Measurements from ENCODE around the gene RPS2. TPM values are rescaled to one million over a fixed set of nuclear protein-coding genes. Genes with fewer than 3 reads are reported as not detected.
A peak's percentile ranks its signal among the peaks of the same experiment; 100 is the strongest.

The RPS2 gene
- total and polyA plus RNA-seq, 2 experiments from 2014 or later, result 1,449 to 1,991 TPM

DNA sequence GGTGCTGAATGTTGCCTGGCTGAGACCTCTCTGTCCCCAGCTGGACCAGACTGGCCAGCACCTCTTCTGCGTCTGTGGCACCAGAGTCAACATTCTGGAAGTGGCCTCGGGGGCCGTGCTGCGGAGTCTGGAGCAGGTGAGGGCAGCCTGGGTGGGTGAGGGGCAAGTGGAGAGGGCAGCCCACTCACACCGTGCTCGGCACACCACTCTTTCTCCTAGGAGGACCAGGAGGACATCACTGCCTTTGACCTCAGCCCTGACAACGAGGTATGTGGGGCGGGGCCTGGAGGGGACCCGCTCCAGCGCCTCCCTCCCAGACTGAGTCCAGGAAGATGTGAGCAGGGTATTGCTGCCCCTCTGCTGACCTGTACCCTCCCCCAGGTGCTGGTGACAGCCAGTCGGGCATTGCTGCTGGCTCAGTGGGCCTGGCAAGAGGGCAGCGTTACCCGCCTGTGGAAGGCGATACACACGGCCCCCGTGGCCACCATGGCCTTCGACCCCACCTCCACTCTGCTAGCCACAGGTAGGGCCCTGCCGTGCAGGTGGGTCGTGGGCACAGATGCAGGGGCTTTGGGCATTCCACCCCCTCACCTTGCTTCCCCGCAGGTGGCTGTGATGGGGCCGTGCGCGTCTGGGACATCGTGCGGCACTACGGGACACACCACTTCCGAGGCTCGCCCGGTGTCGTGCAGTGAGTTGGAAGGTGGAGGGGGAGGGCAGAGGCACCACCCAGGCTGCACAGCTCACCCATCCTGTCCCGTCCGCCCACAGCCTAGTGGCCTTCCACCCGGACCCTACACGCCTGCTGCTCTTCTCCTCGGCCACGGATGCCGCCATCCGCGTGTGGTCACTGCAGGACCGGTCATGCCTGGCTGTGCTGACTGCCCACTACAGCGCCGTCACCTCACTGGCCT, 9.8 kb upstream of the RPS2 start:
- peaks cover 26% of the 10 kb centered on the region for H3K79me2 ChIP-seq
- H3K4me1 ChIP-seq (ENCODE audit: insufficient read depth), result peaks cover 13% of the 10 kb centered on the region
- H3K36me3 ChIP-seq (replicated peaks; ENCODE audit: insufficient read depth, low read depth), result no peaks in the 10 kb centered on the region
- TF ChIP-seq, protein P1, sequence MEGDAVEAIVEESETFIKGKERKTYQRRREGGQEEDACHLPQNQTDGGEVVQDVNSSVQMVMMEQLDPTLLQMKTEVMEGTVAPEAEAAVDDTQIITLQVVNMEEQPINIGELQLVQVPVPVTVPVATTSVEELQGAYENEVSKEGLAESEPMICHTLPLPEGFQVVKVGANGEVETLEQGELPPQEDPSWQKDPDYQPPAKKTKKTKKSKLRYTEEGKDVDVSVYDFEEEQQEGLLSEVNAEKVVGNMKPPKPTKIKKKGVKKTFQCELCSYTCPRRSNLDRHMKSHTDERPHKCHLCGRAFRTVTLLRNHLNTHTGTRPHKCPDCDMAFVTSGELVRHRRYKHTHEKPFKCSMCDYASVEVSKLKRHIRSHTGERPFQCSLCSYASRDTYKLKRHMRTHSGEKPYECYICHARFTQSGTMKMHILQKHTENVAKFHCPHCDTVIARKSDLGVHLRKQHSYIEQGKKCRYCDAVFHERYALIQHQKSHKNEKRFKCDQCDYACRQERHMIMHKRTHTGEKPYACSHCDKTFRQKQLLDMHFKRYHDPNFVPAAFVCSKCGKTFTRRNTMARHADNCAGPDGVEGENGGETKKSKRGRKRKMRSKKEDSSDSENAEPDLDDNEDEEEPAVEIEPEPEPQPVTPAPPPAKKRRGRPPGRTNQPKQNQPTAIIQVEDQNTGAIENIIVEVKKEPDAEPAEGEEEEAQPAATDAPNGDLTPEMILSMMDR (IDR thresholded peaks at IDR 0.05; ENCODE audit: poor library complexity), result no peak
- no peak for TF ChIP-seq EZH2 (IDR thresholded peaks at IDR 0.05; ENCODE audit: borderline replicate concordance)
- TF ChIP-seq EZH2phosphoT487 (IDR thresholded peaks at IDR 0.05; ENCODE audit: low read depth, severe bottlenecking, unreplicated experiment), result no peak
- no peak for DNase-seq (ENCODE audit: low spot score)
- H4K20me1 ChIP-seq (ENCODE audit: insufficient read depth, poor library complexity, severe bottlenecking), result no peaks in the 10 kb centered on the region
- peaks cover 9% of the 10 kb centered on the region for H3K27me3 ChIP-seq
- 96% methylated on average over 42 of the region's 42 CpGs for WGBS (ENCODE audit: low lambda C conversion rate, missing lambda C conversion rate)
- H3K9me3 ChIP-seq (ENCODE audit: low read depth), result no peaks in the 10 kb centered on the region
- H3K4me2 ChIP-seq, result no peak overlapping the region
- H3K27ac ChIP-seq, result no peak overlapping the region
- no peaks in the 10 kb centered on the region for H3K9me2 ChIP-seq (replicated peaks; ENCODE audit: insufficient read depth)
- H2AFZ ChIP-seq, result no peak overlapping the region
- H3K4me3 ChIP-seq, result no peak overlapping the region

DNA sequence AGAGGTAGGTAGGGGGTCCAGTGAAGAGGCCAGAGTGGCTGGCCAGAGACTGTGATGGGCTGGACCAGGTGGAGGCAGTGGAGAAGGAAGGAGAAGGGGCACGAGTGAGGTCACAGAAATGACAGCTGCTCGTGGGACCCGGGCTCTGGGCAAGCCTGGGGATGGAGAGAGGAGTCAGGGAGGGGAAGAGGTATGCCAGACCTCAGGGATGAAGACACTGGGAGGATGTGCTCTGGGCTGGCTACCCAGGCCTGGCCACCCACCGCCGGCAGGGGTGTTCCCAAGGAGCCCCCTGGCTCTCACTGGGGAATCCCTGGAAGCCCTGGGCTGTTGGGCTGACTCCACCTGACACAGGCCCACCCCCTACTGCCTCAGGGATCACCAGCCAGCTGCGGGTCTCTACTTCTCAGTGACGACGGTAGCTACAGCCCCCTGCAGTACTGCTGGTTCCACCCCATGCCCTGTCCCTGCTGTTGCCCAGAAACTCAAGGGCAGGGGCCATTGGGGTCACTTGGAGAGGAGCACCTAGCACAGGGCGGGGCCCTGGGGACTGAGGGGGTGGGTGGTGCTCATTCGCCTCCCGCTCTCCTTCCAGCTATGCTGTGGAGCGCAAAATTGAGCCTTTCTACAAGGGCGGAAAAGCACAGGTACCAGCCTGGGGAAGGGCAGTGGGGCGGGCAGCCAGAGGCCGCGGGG, 9.0 kb upstream of the RPS2 start:
- DNase-seq (ENCODE audit: low spot score), result no peak
- H3K36me3 ChIP-seq (replicated peaks; ENCODE audit: insufficient read depth, low read depth), result no peaks in the 10 kb centered on the region
- H3K79me2 ChIP-seq, result peaks cover 26% of the 10 kb centered on the region
- WGBS (ENCODE audit: low lambda C conversion rate, missing lambda C conversion rate), result 95% methylated on average over 14 of the region's 16 CpGs
- TF ChIP-seq, protein P1 (IDR thresholded peaks at IDR 0.05; ENCODE audit: poor library complexity), result no peak
- TF ChIP-seq EZH2phosphoT487 (IDR thresholded peaks at IDR 0.05; ENCODE audit: low read depth, severe bottlenecking, unreplicated experiment) (no peak), EZH2 (IDR thresholded peaks at IDR 0.05; ENCODE audit: borderline replicate concordance) (no peak)
- H3K27me3 ChIP-seq, result peaks cover 1% of the 10 kb centered on the region
- H3K4me1 ChIP-seq (ENCODE audit: insufficient read depth), result peaks cover 11% of the 10 kb centered on the region
- H3K9me2 ChIP-seq (replicated peaks; ENCODE audit: insufficient read depth), result no peaks in the 10 kb centered on the region
- peak overlapping the region; percentile 90 for H3K4me2 ChIP-seq
- H3K9me3 ChIP-seq (ENCODE audit: low read depth), result no peaks in the 10 kb centered on the region
- no peak overlapping the region for H2AFZ ChIP-seq
- no peaks in the 10 kb centered on the region for H4K20me1 ChIP-seq (ENCODE audit: insufficient read depth, poor library complexity, severe bottlenecking)
- no peak overlapping the region for H3K4me3 ChIP-seq
- H3K27ac ChIP-seq, result no peak overlapping the region

DNA sequence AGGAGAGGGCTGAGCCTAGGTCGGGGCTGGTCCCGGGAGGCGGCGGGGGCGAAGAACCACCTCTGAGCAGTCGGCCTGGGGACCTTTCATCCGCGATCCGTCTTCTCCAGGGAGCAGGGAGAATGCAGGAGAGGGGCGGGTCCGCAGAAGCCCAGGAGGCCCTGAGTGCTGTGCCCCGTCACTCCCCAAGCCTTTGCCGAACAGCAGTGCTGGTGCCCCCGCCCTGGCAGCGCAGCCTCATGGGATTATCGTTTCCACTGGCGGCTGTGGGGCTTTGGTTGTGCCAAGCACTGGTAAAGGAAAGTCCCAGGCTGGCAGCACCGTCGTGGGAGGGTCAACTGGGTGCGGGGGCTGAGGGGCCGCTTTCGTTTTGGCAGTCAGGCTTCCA, 7.9 kb upstream of the RPS2 start:
- no peaks in the 10 kb centered on the region for H3K27me3 ChIP-seq
- H3K36me3 ChIP-seq (replicated peaks; ENCODE audit: insufficient read depth, low read depth), result no peaks in the 10 kb centered on the region
- peak overlapping the region; percentile 75 for H3K27ac ChIP-seq
- peak; percentile 60 for DNase-seq (ENCODE audit: low spot score)
- peaks cover 26% of the 10 kb centered on the region for H3K79me2 ChIP-seq
- WGBS (ENCODE audit: low lambda C conversion rate, missing lambda C conversion rate), result 15% methylated on average over 13 of the region's 22 CpGs
- H3K4me2 ChIP-seq, result peak overlapping the region; percentile 90
- H2AFZ ChIP-seq, result no peak overlapping the region
- peaks cover 11% of the 10 kb centered on the region for H3K4me1 ChIP-seq (ENCODE audit: insufficient read depth)
- H3K9me2 ChIP-seq (replicated peaks; ENCODE audit: insufficient read depth), result no peaks in the 10 kb centered on the region
- TF ChIP-seq EZH2phosphoT487 (IDR thresholded peaks at IDR 0.05; ENCODE audit: low read depth, severe bottlenecking, unreplicated experiment), result no peak
- TF ChIP-seq EZH2 (IDR thresholded peaks at IDR 0.05; ENCODE audit: borderline replicate concordance), result no peak
- TF ChIP-seq, protein P1 (IDR thresholded peaks at IDR 0.05; ENCODE audit: poor library complexity), result no peak
- no peaks in the 10 kb centered on the region for H3K9me3 ChIP-seq (ENCODE audit: low read depth)
- no peaks in the 10 kb centered on the region for H4K20me1 ChIP-seq (ENCODE audit: insufficient read depth, poor library complexity, severe bottlenecking)
- peak overlapping the region; percentile 77 for H3K4me3 ChIP-seq
